Endodermal cell (in vitro differentiated cells): ENCODE measurements around the gene REEP1. TPM values are rescaled to one million over a fixed set of nuclear protein-coding genes. Genes with fewer than 3 reads are reported as not detected.

Source experiments
- DNase-seq: peaks from one replicate; pipeline ENCODE4 v3.0.0-alpha.2; 2017
- H3K27ac ChIP-seq: 2 replicates; pipeline ENCODE4 v1.5.1; 2013; ENCODE audit warnings: mild to moderate bottlenecking, low read depth, low read length, moderate library complexity
- H3K27me3 ChIP-seq: 2 replicates; pipeline ENCODE4 v1.6.1; 2013; ENCODE audit warnings: mild to moderate bottlenecking, low read length, moderate library complexity; ENCODE audit not compliant: insufficient read depth, control insufficient read depth, poor library complexity, severe bottlenecking
- H3K36me3 ChIP-seq: 2 replicates; pipeline ENCODE4 v1.7.0; 2013; ENCODE audit warnings: mild to moderate bottlenecking, low read length, moderate library complexity; ENCODE audit not compliant: control insufficient read depth, insufficient read depth
- H3K4me1 ChIP-seq: one replicate; pipeline ENCODE4 v1.7.0; 2013; ENCODE audit warnings: low read length; ENCODE audit not compliant: control insufficient read depth, insufficient read depth
- H3K4me3 ChIP-seq: 2 replicates; pipeline ENCODE4 v1.5.1; 2013; ENCODE audit warnings: mild to moderate bottlenecking, low read length, moderate library complexity
- H3K9ac ChIP-seq: 2 replicates; pipeline ENCODE4 v1.6.1; 2013; ENCODE audit warnings: mild to moderate bottlenecking, low read length, moderate library complexity; ENCODE audit not compliant: poor library complexity, severe bottlenecking; ENCODE audit errors: extremely low read depth
- H3K9me3 ChIP-seq: 2 replicates; pipeline ENCODE4 v1.6.1; 2013; ENCODE audit warnings: mild to moderate bottlenecking, low read length, moderate library complexity; ENCODE audit not compliant: control insufficient read depth
- H3K27ac Mint-ChIP-seq: 2 replicates; pipeline ENCODE4 v1.8.0; 2020; ENCODE audit warnings: mixed read lengths
- H3K27me3 Mint-ChIP-seq: 2 replicates; pipeline ENCODE4 v1.8.0; 2021; ENCODE audit warnings: mild to moderate bottlenecking, mixed read lengths; ENCODE audit not compliant: insufficient read depth
- H3K36me3 Mint-ChIP-seq: 2 replicates; pipeline ENCODE4 v1.8.0; 2020; ENCODE audit warnings: low read depth, mixed read lengths
- H3K4me1 Mint-ChIP-seq: 2 replicates; pipeline ENCODE4 v1.8.0; 2020; ENCODE audit warnings: mixed read lengths
- H3K4me3 Mint-ChIP-seq: 2 replicates; pipeline ENCODE4 v1.8.0; 2020; ENCODE audit warnings: mild to moderate bottlenecking, moderate library complexity, mixed read lengths
- H3K9me3 Mint-ChIP-seq: 2 replicates; pipeline ENCODE4 v1.8.0; 2020; ENCODE audit warnings: mild to moderate bottlenecking, mixed read lengths
- WGBS, 2 experiments: methylation state at CpG; one replicate each; pipeline versions ENCODE4 v1.1.5 to v1.1.7; 2013; ENCODE audit warnings: missing lambda C conversion rate in 2 of 2, mixed read lengths in 1 of 2; ENCODE audit not compliant: insufficient coverage in 1 of 2, insufficient read length in 1 of 2; 5-methylcytosine and 5-hydroxymethylcytosine counted together
- total RNA-seq, 2 donors: library from RNA; stranded (reverse); fragmentation: NEBNext Ultra II Directional in 1 of 2; extraction: Animal tissue kit (Norgen Biotek cat#: 25700) in 1 of 2; gene quantifications; 2 replicates in 1 of 2; 3 replicates in 1 of 2; pipeline ENCODE4 v1.2.1, GENCODE V29; 2021
- TF ChIP-seq, protein P1 (sequence below): fragments of 200-600 bp; sonication (generic); conservative IDR thresholded peaks from 2 replicates; pipeline ENCODE4 v1.5.0; 2021; ENCODE audit warnings: antibody characterized with exemption, mild to moderate bottlenecking

The REEP1 gene
- total RNA-seq, 2 donors from 2014 or later, result 2.9 to 3.8 TPM

DNA sequence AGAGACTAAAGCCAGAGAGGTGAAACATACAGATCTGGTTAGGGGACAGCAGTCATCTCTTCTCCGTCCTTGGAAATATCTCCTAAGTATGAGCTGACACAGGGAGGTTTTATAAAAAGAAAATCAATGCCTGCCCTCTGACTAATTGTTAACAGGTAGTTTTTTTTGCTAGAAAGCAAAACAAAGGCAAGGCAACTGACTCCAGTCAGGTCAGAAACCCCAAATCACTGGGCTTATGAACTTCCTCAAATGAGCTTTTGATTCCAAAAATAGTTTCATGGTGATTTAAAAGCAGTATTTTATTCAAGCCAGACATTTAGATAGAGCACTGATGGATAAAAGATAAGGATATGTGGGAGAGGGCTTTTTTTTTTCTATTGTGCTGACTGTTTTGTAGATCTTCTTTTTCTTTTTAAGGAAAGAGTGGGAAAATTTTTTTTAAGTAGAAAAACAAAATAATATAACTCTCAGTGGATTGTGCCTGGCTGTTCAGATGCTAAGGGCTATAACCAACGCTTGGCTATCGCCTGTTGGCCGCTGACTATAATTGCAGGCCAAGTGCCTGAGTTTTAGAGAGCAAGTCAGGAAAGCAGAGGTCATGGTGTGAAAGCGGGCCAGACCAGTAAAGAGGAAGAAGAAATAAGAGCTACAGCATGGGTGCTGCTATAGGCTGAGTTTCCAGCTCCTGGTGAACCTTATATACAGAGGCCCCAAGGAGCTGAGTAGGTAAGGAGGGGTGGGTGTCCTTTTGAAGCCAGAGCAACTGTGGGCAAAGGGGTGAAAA is 93.3 kb downstream of the REEP1 start:
- Histone ChIP-seq H3K9ac (no peak overlapping the region), H3K4me3 (no peak overlapping the region), H3K9me3 (no peaks in the 10 kb centered on the region), H3K36me3 (no peaks in the 10 kb centered on the region), H3K27me3 (no peaks in the 10 kb centered on the region), H3K4me1 (no peaks in the 10 kb centered on the region), H3K27ac (no peak overlapping the region)
- H3K4me1 Mint-ChIP-seq, result no peaks in the 10 kb centered on the region
- H3K9me3 Mint-ChIP-seq, result peaks cover 3% of the 10 kb centered on the region
- DNase-seq, result peak; percentile 31
- no peak overlapping the region for H3K27ac Mint-ChIP-seq
- H3K36me3 Mint-ChIP-seq, result no peaks in the 10 kb centered on the region
- H3K27me3 Mint-ChIP-seq, result peaks cover 5% of the 10 kb centered on the region
- WGBS, 2 experiments, result 93 to 95% methylated on average over 5 of the region's 5 CpGs
- H3K4me3 Mint-ChIP-seq, result no peak overlapping the region
- TF ChIP-seq, protein P1, sequence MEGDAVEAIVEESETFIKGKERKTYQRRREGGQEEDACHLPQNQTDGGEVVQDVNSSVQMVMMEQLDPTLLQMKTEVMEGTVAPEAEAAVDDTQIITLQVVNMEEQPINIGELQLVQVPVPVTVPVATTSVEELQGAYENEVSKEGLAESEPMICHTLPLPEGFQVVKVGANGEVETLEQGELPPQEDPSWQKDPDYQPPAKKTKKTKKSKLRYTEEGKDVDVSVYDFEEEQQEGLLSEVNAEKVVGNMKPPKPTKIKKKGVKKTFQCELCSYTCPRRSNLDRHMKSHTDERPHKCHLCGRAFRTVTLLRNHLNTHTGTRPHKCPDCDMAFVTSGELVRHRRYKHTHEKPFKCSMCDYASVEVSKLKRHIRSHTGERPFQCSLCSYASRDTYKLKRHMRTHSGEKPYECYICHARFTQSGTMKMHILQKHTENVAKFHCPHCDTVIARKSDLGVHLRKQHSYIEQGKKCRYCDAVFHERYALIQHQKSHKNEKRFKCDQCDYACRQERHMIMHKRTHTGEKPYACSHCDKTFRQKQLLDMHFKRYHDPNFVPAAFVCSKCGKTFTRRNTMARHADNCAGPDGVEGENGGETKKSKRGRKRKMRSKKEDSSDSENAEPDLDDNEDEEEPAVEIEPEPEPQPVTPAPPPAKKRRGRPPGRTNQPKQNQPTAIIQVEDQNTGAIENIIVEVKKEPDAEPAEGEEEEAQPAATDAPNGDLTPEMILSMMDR, result peak; percentile 60

DNA sequence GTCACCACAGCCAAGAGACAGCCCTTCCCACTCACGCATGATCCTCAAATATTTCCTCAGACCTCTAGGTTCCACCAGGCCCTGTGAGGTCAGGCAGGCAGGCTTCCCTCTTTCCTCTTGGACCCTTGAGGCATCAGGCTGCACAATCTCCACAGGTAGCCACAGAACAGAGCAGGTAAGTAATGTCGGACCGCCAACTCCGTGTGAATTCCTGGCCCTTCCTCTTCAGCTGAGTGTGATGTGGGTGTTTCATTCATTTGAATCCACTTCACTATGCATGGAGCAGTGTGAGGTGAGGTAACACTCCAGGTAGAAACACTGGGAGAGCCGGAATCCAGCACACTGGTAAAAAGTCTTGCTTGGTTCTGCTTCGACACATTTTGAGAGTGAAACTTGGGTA is 94.2 kb downstream of the REEP1 start:
- H3K9ac ChIP-seq, result no peak overlapping the region
- no peak overlapping the region for H3K27ac ChIP-seq
- Mint-ChIP-seq H3K9me3 (peaks cover 3% of the 10 kb centered on the region), H3K27me3 (peaks cover 5% of the 10 kb centered on the region), H3K36me3 (no peaks in the 10 kb centered on the region), H3K4me3 (no peak overlapping the region), H3K4me1 (no peaks in the 10 kb centered on the region), H3K27ac (no peak overlapping the region)
- WGBS, 2 experiments, result 84 to 89% methylated on average over 5 to 6 of the region's 6 CpGs
- TF ChIP-seq, protein P1, result no peak
- no peak overlapping the region for H3K4me3 ChIP-seq
- no peak for DNase-seq
- no peaks in the 10 kb centered on the region for H3K36me3 ChIP-seq
- no peaks in the 10 kb centered on the region for H3K27me3 ChIP-seq
- no peaks in the 10 kb centered on the region for H3K9me3 ChIP-seq
- H3K4me1 ChIP-seq, result no peaks in the 10 kb centered on the region

GRCh38 chr2:86241611-86242010 is 95.8 kb downstream of the REEP1 start:
- 93 to 100% methylated on average over 4 to 6 of the region's 6 CpGs for WGBS, 2 experiments
- no peak overlapping the region for H3K9ac ChIP-seq
- Mint-ChIP-seq H3K27me3 (peaks cover 5% of the 10 kb centered on the region), H3K4me1 (no peaks in the 10 kb centered on the region), H3K36me3 (no peaks in the 10 kb centered on the region), H3K27ac (no peak overlapping the region), H3K9me3 (peaks cover 3% of the 10 kb centered on the region), H3K4me3 (no peak overlapping the region)
- no peak for DNase-seq
- H3K4me3 ChIP-seq, result no peak overlapping the region
- no peak overlapping the region for H3K27ac ChIP-seq
- H3K4me1 ChIP-seq, result no peaks in the 10 kb centered on the region
- no peaks in the 10 kb centered on the region for H3K9me3 ChIP-seq
- no peaks in the 10 kb centered on the region for H3K27me3 ChIP-seq
- no peaks in the 10 kb centered on the region for H3K36me3 ChIP-seq
- TF ChIP-seq, protein P1, result no peak
